DOHH2 (cell line): ENCODE results near the gene HOXA10.

Experiments used
- H3F3A ChIP-seq: fragments of 200-600 bp; sonication (generic), shearing (Covaris generic); 2 replicates; pipeline ENCODE4 v1.6.0; 2016; ENCODE audit warnings: antibody characterized with exemption, mild to moderate bottlenecking; ENCODE audit not compliant: control insufficient read depth, insufficient read depth
- H3K27ac ChIP-seq: fragments of 200-600 bp; sonication (generic); 2 replicates; pipeline ENCODE4 v1.5.1; 2014; ENCODE audit warnings: low read depth, mild to moderate bottlenecking, low read length, moderate library complexity
- H3K27me3 ChIP-seq: fragments of 200-600 bp; sonication (generic); 2 replicates; pipeline ENCODE4 v1.6.1; 2014; ENCODE audit warnings: mild to moderate bottlenecking, low read length, mixed read lengths; ENCODE audit not compliant: control insufficient read depth
- H3K36me3 ChIP-seq: fragments of 200-600 bp; sonication (generic); 2 replicates; pipeline ENCODE4 v1.6.1; 2014; ENCODE audit warnings: mild to moderate bottlenecking, low read length, moderate library complexity, mixed read lengths; ENCODE audit not compliant: control insufficient read depth
- H3K4me1 ChIP-seq: fragments of 200-600 bp; sonication (generic); 2 replicates; pipeline ENCODE4 v1.6.1; 2014; ENCODE audit warnings: mild to moderate bottlenecking, low read length, mixed read lengths; ENCODE audit not compliant: control insufficient read depth
- H3K4me2 ChIP-seq: fragments of 200-600 bp; sonication (generic); 2 replicates; pipeline ENCODE4 v1.6.0; 2014; ENCODE audit warnings: mild to moderate bottlenecking, low read length, moderate library complexity
- H3K4me3 ChIP-seq: fragments of 200-600 bp; sonication (generic); 2 replicates; pipeline ENCODE4 v1.5.1; 2014; ENCODE audit warnings: mild to moderate bottlenecking, low read length, mixed read lengths
- H3K79me2 ChIP-seq: fragments of 200-600 bp; sonication (generic); 2 replicates; pipeline ENCODE4 v1.6.1; 2014; ENCODE audit warnings: mild to moderate bottlenecking, low read length, mixed read lengths; ENCODE audit not compliant: control insufficient read depth
- H3K9me2 ChIP-seq: fragments of 200-600 bp; sonication (generic); replicated peaks from 2 replicates; pipeline ENCODE4 v1.6.1; 2014; ENCODE audit warnings: mild to moderate bottlenecking, low read length, mixed read lengths; ENCODE audit not compliant: control insufficient read depth
- H3K9me3 ChIP-seq: fragments of 200-600 bp; sonication (generic); 2 replicates; pipeline ENCODE4 v1.6.1; 2014; ENCODE audit warnings: antibody characterized with exemption, low read length, mixed read lengths; ENCODE audit not compliant: control insufficient read depth, insufficient read depth
- H4K20me1 ChIP-seq: fragments of 200-600 bp; sonication (generic); 2 replicates; pipeline ENCODE4 v1.6.0; 2014; ENCODE audit warnings: low read depth, mild to moderate bottlenecking, antibody characterized with exemption, low read length, moderate library complexity; ENCODE audit not compliant: control insufficient read depth, insufficient read depth
- CTCF ChIP-seq: fragments of 200-600 bp; sonication (generic); IDR thresholded peaks from one replicate; pipeline ENCODE4 v1.5.1; 2014; ENCODE audit warnings: antibody characterized with exemption, mild to moderate bottlenecking, low read depth, low read length; ENCODE audit not compliant: poor library complexity, severe bottlenecking
- EZH2phosphoT487 ChIP-seq: fragments of 200-600 bp; sonication (generic); IDR thresholded peaks from 2 replicates; pipeline ENCODE4 v1.6.1; 2017; ENCODE audit warnings: borderline replicate concordance, mild to moderate bottlenecking, antibody characterized with exemption, low read length, moderate library complexity, mixed read lengths

The HOXA10 gene

GRCh38 chr7:27171637-27172314 lies 2.3 kb downstream of the HOXA10 start:
- Histone ChIP-seq H3K9me3 (no peaks in the 10 kb centered on the region), H4K20me1 (peaks cover 5% of the 10 kb centered on the region; the same call in 1 of the 2 replicates), H3K4me3 (no peak overlapping the region), H3K36me3 (no peaks in the 10 kb centered on the region), H3F3A (peaks cover 10% of the 10 kb centered on the region), H3K79me2 (no peaks in the 10 kb centered on the region), H3K9me2 (no peaks in the 10 kb centered on the region), H3K27ac (no peak overlapping the region), H3K4me2 (no peak overlapping the region), H3K27me3 (peaks cover 85% of the 10 kb centered on the region), H3K4me1 (peaks cover 13% of the 10 kb centered on the region)
- TF ChIP-seq EZH2phosphoT487 (no peak), CTCF (no peak)

GRCh38 chr7:27171325-27171636 lies 2.8 kb downstream of the HOXA10 start:
- Histone ChIP-seq H3K27ac (no peak overlapping the region), H4K20me1 (peaks cover 5% of the 10 kb centered on the region; the same call in 1 of the 2 replicates), H3F3A (peaks cover 10% of the 10 kb centered on the region), H3K4me2 (no peak overlapping the region), H3K9me2 (no peaks in the 10 kb centered on the region), H3K4me1 (peaks cover 13% of the 10 kb centered on the region), H3K9me3 (no peaks in the 10 kb centered on the region), H3K27me3 (peaks cover 90% of the 10 kb centered on the region), H3K79me2 (no peaks in the 10 kb centered on the region), H3K36me3 (no peaks in the 10 kb centered on the region), H3K4me3 (no peak overlapping the region)
- TF ChIP-seq CTCF (no peak), EZH2phosphoT487 (peak; percentile 34; the same call in 1 of the 2 replicates)

- peaks cover 5% of the 10 kb centered on the region; the same call in 1 of the 2 replicates for H4K20me1 ChIP-seq
- H3K9me2 ChIP-seq: no peaks in the 10 kb centered on the region
- H3K4me3 ChIP-seq: no peak overlapping the region
- H3K27me3 ChIP-seq: peaks cover 92% of the 10 kb centered on the region
- no peak overlapping the region for H3K27ac ChIP-seq
- H3K9me3 ChIP-seq: no peaks in the 10 kb centered on the region
- peaks cover 10% of the 10 kb centered on the region for H3F3A ChIP-seq
- H3K4me1 ChIP-seq: peaks cover 13% of the 10 kb centered on the region
- H3K79me2 ChIP-seq: no peaks in the 10 kb centered on the region
- TF ChIP-seq CTCF (no peak), EZH2phosphoT487 (no peak)
- H3K4me2 ChIP-seq: no peak overlapping the region
- no peaks in the 10 kb centered on the region for H3K36me3 ChIP-seq
These were observed 3.4 kb downstream of the HOXA10 start for GRCh38 chr7:27170426-27171324.
